CD4-positive, alpha-beta T cell treated with Interleukin-12 subunit alpha and Interleukin-12 subunit beta, for 1 hour (primary cell): ENCODE data around the gene RAB11FIP2.
"Not testable (repeated sequence)": the region's sequence is repeated elsewhere in the genome, so short reads cannot be mapped to it uniquely, and the experiment has no call there.

ENCODE experiments used
- DNase-seq: peaks from one replicate; pipeline ENCODE4 v3.0.0-alpha.2; 2020

The RAB11FIP2 gene

DNA sequence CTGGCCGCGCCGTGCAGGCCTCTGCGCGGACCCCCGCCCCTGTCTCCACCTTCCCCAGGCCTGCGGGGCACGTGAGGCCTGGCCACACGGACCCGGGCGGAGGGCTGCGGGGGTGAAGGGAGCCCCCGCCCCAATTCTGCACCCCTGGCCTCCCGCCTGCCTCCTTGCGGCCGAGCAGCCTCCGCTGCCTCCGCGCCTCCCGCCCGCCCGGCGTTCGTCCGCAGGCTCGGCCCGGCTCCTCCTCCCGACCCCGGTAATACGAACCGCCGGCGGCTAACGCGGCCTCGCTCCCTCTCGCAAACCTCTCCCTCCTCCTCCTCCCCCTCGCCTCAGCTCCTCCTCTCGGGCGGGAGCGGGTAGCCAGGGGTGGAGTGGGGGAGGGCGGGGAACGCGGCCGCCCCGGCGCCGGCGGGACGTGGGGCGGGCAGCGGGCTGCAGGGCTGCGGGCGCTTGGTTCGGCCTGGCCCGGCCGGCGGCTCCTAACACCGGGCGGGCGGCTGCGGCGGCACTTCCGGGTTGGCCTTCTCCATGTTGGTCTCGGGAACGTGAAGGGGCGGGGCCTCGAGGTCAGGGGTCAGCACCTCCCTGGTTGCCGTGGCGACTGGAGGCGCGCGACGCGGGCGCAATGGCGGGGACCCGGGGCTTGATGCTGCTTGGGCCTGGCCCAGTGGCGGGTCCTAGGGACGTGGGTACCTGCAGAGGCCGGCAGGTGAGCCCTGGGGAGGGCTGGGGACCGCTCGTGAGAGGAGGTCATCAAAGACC is at the start of gene RAB11FIP2:
TSS of gene RAB11FIP2 (minus strand) at position 547 of the 762 bp plus-strand sequence. CDS start 778 bp downstream, outside the sequence.
- peak; percentile 94 for DNase-seq

- DNase-seq, result no peak
These were observed 49.3 kb upstream of the RAB11FIP2 start for GRCh38 chr10:118096022-118096421.

DNA sequence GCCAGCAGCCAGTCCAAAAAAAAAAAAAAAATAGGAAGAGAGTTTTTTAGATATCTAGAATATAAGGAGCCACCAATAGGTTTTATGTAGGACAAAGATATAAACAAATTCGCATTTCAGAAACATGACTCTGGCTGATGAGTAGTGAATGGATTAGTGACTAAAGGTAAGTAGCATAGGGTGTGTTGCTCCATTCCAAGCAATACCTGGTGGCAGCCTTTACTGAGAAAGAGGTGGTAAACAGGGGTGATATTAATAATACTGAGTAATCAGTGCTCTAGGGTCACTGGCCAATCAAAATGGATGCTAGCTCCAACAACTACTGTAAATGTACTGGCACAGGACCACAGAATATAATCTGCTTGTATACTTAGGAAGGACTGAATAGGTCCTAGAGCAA is 45.5 kb upstream of the RAB11FIP2 start:
- DNase-seq, result no peak

- no peak for DNase-seq
These were observed 34.1 kb upstream of the RAB11FIP2 start for GRCh38 chr10:118080817-118081216.

- DNase-seq, result no peak
These were observed 30.0 kb upstream of the RAB11FIP2 start for GRCh38 chr10:118076705-118077104.

DNA sequence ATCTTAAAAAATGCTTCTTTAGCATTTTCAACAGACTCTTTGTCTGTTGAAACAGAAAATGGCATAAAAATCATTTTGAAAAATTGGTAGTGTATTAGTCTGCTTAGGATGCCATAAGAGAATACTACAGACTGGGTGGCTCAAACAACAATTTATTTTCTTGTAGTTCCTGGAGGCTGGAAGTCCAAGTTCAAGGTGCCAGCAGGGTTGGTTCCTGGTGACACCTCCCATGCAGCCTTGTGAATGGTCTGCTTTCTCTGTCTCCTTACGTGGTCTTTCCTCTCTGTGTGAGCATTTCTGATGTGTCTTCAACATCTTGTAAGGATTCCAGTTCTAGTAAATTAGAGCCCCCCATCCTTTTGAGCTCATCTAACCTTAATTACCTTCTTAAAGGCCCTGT is 26.1 kb upstream of the RAB11FIP2 start:
- no peak for DNase-seq

GRCh38 chr10:118067389-118067788 is 20.6 kb upstream of the RAB11FIP2 start:
- not testable (repeated sequence) for DNase-seq

- no peak for DNase-seq
These were observed 16.1 kb upstream of the RAB11FIP2 start for GRCh38 chr10:118062798-118063238.

DNA sequence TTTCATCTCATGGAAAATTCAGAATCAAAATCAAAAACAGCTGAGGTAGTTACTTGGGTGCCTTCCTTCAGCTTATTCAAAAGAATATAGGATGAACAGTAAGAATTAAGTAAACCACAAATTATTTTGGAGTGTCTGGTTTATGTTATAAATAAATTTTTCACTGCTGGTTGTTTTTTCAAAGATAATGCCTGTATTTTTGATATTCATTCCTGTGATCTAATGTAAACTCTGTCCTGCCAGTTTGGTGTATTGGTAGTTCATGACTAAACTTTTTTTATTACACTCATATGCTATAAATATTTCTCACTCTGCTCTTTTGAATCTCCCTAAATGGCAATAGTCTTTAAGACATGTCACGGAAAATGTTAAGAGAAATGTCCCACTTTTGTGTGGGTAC is 11.6 kb upstream of the RAB11FIP2 start:
- DNase-seq, result no peak

DNA sequence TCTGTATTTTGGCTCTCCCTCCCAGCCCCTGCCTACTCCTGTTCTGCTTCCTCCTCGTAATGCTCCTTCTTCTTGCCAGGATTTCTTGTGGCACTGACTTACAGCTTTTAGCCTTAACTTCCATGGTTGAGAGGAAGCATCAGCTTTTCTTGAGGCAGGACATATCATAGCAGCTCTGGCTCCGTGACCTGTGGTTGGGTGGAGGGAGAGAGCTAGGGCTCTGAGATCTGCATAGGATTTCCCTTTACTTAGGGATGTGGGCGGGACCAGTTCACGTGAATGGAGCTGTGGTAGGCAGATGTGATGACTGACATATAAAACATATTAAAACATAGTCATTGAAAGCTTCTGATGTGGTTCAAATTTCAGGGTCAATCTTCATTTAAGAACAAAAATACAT is 10.6 kb upstream of the RAB11FIP2 start:
- no peak for DNase-seq

- DNase-seq, result no peak
These were observed 7.6 kb upstream of the RAB11FIP2 start for GRCh38 chr10:118054383-118054782.

DNA sequence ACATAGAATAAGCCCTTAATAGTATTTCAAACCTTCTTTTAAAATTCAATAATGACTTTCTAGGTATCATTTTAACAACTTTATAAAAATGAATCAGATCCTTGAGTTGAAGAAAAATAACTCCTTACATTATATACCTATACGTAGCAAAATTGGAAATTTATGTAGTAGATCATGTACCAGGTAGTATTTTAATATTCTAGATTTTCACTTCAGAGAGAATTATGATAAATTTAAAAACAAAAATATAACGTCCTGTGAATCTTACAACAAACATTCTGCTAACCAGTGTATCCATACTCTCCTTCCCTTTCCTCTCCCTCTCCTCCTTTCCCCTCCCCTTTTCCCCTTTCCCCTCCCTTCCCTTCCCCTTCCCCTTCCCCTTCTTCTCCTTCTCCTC is 6.1 kb upstream of the RAB11FIP2 start:
- no peak for DNase-seq

DNA sequence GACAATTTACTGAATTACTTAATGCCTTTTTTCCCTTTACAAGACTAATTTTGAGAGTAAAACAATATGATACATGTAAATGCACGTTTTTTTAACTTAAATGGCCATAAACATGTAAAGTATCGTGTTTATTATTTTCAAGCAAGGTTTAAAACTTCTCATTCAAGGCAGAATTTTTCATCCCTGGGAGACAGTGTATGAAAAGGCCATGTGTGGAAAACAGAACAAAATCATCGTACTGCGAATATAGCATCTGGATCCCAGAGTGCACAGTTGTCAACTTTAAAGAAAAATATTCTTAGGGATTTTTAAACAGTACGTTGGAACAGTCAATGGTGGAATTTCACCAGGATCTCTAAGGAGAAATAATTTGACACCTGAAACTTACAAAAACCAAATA is 1.1 kb upstream of the RAB11FIP2 start:
- DNase-seq, result no peak

- DNase-seq, result no peak
These were observed 497 bp upstream of the RAB11FIP2 start for GRCh38 chr10:118047157-118047719.

DNA sequence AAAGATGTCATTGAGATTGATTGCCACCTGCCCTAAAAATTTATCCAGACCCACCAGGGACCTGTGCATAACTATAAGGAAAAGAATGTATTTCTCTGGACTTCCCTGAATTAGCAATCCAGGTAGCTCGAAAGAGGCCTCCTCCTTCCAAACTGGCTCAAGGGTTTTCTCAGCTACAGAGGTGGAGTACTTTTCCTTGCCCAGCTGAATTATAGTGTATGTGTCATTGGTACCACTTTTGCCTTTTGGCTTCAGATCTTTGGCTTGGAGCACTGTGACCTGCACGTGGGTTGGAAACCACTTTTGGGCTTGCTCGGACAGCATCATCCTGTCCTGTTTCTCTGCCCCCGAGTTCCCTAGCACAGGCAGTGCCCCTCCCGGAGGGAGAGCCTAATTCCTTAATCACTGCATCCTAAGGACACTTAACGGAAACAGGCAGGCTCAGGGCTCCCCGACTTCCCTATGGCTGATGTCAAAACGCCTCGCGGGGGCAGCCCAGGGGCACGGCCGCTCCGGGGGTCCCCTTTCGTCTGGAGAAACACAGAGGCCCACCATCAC is 825 bp downstream of the RAB11FIP2 start:
- peak; percentile 23 for DNase-seq

DNA sequence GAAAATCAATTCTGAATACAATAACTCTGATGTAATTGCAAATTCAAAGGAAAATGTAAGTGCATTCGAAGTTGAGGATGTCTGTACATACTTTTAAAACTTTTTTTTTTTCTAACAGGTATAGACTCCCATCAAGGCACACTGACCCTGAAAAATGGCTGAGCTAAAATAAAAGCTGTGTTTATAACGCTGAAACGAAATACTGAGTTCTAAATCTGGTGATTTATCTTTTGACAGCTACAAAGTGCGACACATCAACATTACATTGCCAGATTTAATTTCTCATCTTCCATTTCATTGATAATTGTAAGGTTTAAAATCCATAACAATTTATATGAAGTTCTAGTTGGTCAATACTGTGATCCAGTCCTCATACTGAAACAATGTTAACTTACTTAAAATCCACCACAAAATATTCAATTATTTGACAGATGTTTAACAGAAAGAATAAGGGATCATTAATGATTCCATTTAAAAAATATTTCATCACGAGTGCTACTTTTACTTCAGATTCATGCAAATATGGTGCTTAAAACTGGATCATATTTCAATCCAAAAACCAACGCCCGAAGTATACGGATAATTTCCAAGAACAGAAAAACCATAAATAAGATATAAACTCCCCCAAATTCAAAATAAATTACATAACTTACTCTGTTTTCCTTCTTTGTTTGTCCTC is 1.4 kb downstream of the RAB11FIP2 start:
- no peak for DNase-seq

DNA sequence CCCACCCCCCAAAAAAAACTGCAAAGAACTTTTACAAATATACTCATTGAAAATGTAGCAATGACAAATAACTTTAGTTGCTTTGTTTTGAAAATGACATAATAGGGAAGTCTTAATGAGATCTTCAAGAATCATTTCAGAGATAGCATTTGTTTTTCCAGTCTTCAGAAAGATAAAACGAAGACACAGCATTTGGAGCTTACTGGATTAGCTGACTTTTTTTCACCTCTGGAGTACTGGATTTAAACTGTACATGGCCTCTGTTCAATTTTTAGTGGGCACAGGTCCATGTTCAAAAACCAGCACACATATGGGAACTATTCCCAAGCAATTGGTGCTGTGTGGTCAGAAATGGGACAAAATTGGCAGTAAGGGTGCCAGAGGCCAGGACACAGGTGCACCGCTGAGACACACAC is 3.9 kb downstream of the RAB11FIP2 start:
- DNase-seq, result no peak

- no peak for DNase-seq
These were observed 4.4 kb downstream of the RAB11FIP2 start for GRCh38 chr10:118042336-118042735.

- no peak for DNase-seq
These were observed 5.4 kb downstream of the RAB11FIP2 start for GRCh38 chr10:118041316-118041715.

GRCh38 chr10:118036281-118036875 is 10.4 kb downstream of the RAB11FIP2 start:
- DNase-seq, result no peak

DNA sequence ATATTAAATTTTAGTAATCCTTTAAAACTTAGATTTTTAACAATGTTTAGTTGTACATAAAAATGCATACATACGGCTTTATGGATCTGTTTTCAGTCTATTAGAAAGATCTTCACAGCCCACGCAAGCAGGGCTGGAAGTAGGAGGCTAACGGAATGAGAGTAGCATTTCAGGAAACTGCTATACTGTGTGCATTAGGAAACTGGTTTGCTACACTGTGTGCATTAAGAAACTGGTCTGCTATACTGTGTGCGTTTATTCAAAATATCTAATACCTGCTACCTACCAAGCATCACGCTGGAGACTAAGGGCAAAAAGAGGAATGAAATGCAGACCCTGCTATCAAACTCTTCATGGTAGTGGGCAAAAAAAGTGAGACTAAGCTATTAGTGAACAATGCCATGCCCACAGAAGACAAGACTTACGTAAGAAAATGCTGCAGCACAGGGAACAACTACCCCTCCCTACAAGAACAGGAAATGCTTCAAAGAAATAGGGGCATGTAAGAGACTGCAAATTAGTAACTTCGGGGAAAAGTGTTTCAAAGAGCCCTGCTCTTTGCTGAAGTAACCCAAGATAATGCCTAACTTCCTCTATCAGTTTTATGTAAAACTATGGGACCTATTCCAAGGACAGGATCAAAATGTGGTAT is 11.3 kb downstream of the RAB11FIP2 start:
- no peak for DNase-seq

DNA sequence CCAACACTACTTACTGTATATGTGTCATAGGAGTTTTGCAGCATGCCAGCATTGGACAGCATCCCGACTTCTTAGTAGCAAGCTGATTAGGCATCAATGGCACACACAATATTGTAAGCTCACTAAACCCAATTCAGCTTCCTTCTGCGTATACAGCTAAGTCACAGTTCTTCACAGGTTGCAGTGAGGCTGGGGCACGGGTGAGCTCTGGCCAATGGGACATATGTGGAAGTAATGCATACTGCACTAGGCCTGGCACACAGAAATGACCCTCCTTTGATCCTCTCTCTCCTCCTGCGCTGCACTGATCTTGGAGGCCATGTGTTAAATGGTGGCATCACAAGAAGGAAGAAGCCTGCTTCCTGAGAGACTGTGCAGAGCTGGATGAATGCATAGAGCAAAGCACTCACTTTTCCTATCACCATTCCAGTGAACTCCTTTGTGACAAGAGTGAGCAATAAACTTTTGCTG is 11.9 kb downstream of the RAB11FIP2 start:
- DNase-seq, result no peak

DNA sequence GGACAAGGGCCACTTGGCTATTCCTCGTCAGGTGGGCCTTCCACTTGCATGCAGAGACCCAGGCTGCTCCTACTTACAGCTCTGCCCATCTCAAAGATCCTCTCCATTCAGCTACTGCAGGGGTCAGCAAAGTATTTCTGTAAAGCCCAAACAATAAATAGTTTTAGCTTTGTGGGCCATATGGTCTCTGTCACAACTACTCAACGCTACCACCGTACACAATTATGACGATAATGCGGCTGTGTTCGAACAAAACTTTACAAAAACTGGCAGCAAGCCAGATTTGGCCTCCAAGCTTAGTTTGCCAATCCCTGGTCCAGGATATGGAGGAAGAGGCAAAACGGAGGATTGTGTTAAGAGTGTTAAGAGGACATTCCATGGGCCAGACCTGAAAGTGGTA is 12.8 kb downstream of the RAB11FIP2 start:
- no peak for DNase-seq
